AG04450 (cell line): ENCODE data around the gene PLEKHF1. TPM values are rescaled to one million over a fixed set of nuclear protein-coding genes. Genes with fewer than 3 reads are reported as not detected.

Source experiments
- CTCF ChIA-PET: fragments of 300-600, 350-600 bp; formaldehyde crosslinking; extraction: SDS; loops from one replicate; lab custom pipeline; 2022; ENCODE audit warnings: antibody characterized with exemption, inconsistent platforms; lab: Charles Lee
- POLR2A ChIA-PET: fragments of 350-600 bp; formaldehyde crosslinking; extraction: SDS; loops from one replicate; lab custom pipeline; 2021; ENCODE audit warnings: antibody characterized with exemption, inconsistent platforms; lab: Yijun Ruan, JAX
- DNase-seq: peaks from one replicate; pipeline ENCODE4 v3.0.0-alpha.2; 2011; ENCODE audit warnings: low read depth, low spot score
- H3K27ac ChIP-seq: one replicate; pipeline ENCODE4 v1.5.1; 2012; ENCODE audit warnings: low read depth, low read length, control low read depth
- H3K27me3 ChIP-seq: one replicate; pipeline ENCODE4 v1.6.0; 2012; ENCODE audit warnings: low read length; ENCODE audit not compliant: control insufficient read depth, insufficient read depth
- H3K4me3 ChIP-seq: 2 replicates; pipeline ENCODE4 v1.5.1; 2011; ENCODE audit warnings: mild to moderate bottlenecking, low read depth, low read length, control low read depth
- H3K9me3 ChIP-seq: 2 replicates; pipeline ENCODE4 v1.5.1; 2012; ENCODE audit warnings: low read length; ENCODE audit not compliant: control insufficient read depth, insufficient read depth
- CTCF ChIP-seq: IDR thresholded peaks from 2 replicates; pipeline ENCODE4 v1.5.1; 2011; ENCODE audit warnings: low read depth, low read length, control low read depth, inconsistent platforms
- polyA plus RNA-seq: library from polyadenylated mRNA; depleted of rRNA; stranded (reverse); fragments of >200 nt; gene quantifications from 2 replicates; pipeline ENCODE4 v1.2.3, GENCODE V29; 2011

The PLEKHF1 gene
- polyA plus RNA-seq, 1 experiment: 5.4 TPM

DNA sequence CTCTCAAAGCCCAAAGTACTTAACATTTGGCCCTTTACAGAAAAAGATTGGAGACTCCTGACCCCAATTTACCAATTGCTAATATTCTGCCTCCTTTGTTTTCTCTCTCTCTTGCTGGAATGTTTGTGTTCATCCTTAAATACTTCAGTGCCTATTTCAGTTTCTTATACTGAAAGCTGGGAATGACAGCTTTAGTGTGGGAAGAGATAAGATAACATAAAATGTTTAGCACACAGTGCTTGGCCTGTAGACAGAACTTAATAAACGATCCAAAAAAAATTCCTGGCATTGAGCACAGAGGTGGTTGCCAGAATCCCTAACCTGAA is 3.0 kb upstream of the PLEKHF1 start:
- ChIA-PET CTCF (interaction anchor here (1.0 to 4.7 kb wide), 5 partner anchors 10 to 305 kb away, joined by 3 to 36 read pairs (median 18); no protein-coding TSS in a partner anchor), POLR2A (interaction anchor here (2.4 kb wide), 1 partner anchor 56 kb away, joined by 12 read pairs; the partner anchor contains the start of gene POP4)
- Histone ChIP-seq H3K27me3 (no peaks in the 10 kb centered on the region), H3K4me3 (peak overlapping the region; percentile 20), H3K9me3 (no peaks in the 10 kb centered on the region; the same call in 1 of the 2 replicates), H3K27ac (peak overlapping the region; percentile 98)
- no peak for TF ChIP-seq CTCF
- DNase-seq: no peak

DNA sequence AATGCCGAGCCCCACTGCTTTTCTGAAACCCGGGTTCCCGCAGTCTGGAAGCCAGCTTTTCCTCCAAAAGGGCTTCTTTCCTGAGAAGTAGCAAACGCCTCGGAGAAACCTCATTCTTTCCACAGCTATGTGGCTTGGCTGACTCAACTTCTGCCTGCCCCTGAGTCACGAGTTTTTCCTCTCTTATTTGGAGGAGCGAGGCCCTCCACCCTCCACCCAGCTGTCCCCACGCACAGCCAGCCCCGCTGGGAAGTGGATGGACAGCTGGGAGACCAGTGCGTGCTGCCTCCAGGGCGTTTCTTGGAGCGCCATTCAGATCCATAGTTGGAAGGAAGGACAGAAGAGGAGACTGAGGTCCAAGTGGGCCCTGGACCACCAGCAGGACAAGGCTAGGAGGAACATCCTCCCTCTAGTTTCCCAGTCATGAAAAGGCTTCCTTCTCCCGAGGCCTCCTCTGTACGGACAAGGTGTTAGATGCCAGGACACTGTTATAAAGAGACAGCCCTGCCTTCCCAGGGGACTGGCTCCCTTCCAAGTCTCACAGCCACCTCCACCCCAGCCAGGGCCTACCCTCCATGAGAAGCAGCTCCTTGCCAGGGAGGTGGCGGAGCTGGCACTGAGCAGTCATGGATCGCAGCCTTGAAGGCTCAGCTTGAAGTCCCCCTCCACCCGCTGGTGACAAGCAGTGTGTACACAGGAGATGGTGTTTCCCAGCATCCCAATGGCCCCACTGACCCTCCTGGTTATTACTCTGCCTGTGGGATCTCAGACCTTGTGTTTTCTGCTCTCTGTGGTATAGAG is 2.5 kb upstream of the PLEKHF1 start:
- peak overlapping the region; percentile 20 for H3K4me3 ChIP-seq

GRCh38 chr19:29663861-29664752 is 1.2 kb upstream of the PLEKHF1 start:
- H3K27ac ChIP-seq: peak overlapping the region; percentile 98

More for the DNA sequence above, 2.5 kb upstream of the PLEKHF1 start:
- ChIA-PET POLR2A (interaction anchor here (0.6 to 2.4 kb wide), 3 partner anchors 16 to 57 kb away, joined by 3 to 12 read pairs (median 4); partner anchors contain the start of gene POP4), CTCF (interaction anchor here (0.6 to 4.7 kb wide), 6 partner anchors 9 to 305 kb away, joined by 3 to 36 read pairs (median 11); no protein-coding TSS in a partner anchor)
- no peaks in the 10 kb centered on the region; the same call in 1 of the 2 replicates for H3K9me3 ChIP-seq
- peak; percentile 85 for DNase-seq
- H3K27ac ChIP-seq: peak overlapping the region; percentile 98
- H3K27me3 ChIP-seq: no peaks in the 10 kb centered on the region
- no peak for TF ChIP-seq CTCF

GRCh38 chr19:29664753-29665214 is 477 bp upstream of the PLEKHF1 start:
- H3K4me3 ChIP-seq: peak overlapping the region; percentile 81
- no peak for DNase-seq
- no peak overlapping the region for H3K27ac ChIP-seq
- ChIA-PET CTCF (interaction anchor here (1.2 to 4.0 kb wide), 3 partner anchors 30 to 54 kb away, joined by 9 to 28 read pairs (median 19); no protein-coding TSS in a partner anchor), POLR2A (interaction anchor here (0.8 to 1.1 kb wide), 3 partner anchors 50 to 59 kb away, joined by 3 to 6 read pairs (median 4); partner anchors contain the start of genes C19orf12 and POP4)
- no peak for TF ChIP-seq CTCF
- no peaks in the 10 kb centered on the region for H3K27me3 ChIP-seq
- H3K9me3 ChIP-seq: no peaks in the 10 kb centered on the region; the same call in 1 of the 2 replicates

More at GRCh38 chr19:29663861-29664752, 1.2 kb upstream of the PLEKHF1 start:
- ChIA-PET POLR2A (interaction anchor here (1.0 kb wide), 1 partner anchor 54 kb away, joined by 3 read pairs; no protein-coding TSS in a partner anchor), CTCF (interaction anchor here (1.2 to 4.7 kb wide), 5 partner anchors 30 to 54 kb away, joined by 9 to 36 read pairs (median 24); no protein-coding TSS in a partner anchor)
- no peak for DNase-seq
- no peak for TF ChIP-seq CTCF
- H3K27me3 ChIP-seq: no peaks in the 10 kb centered on the region
- no peak overlapping the region for H3K4me3 ChIP-seq
- no peaks in the 10 kb centered on the region; the same call in 1 of the 2 replicates for H3K9me3 ChIP-seq
